GM19043 (cell line): Measurements from ENCODE around the gene CGREF1.

Experiments
- ATAC-seq: cut with Tn5 transposase; IDR thresholded peaks from one replicate; pipeline ENCODE4 v1.9.1; 2021; ENCODE audit warnings: low read depth; ENCODE audit not compliant: unreplicated experiment

CGREF1 gene

GRCh38 chr2:27118525-27119329 is at the start of gene CGREF1:
Gene CGREF1, minus strand, starts transcription at chr2:27119128. Its CDS starts 14,762 bp downstream, at chr2:27104366.
- ATAC-seq = no peak

- ATAC-seq = no peak
Measured at GRCh38 chr2:27164960-27165763, 46.2 kb upstream of the CGREF1 start.

GRCh38 chr2:27162151-27163121 is 43.5 kb upstream of the CGREF1 start:
- no peak for ATAC-seq

GRCh38 chr2:27160191-27160590 is 41.3 kb upstream of the CGREF1 start:
- ATAC-seq = no peak

- ATAC-seq = no peak
Measured at GRCh38 chr2:27159271-27159670, 40.3 kb upstream of the CGREF1 start.

GRCh38 chr2:27158468-27158867 is 39.5 kb upstream of the CGREF1 start:
- no peak for ATAC-seq

- no peak for ATAC-seq
Measured at GRCh38 chr2:27155069-27155520, 36.2 kb upstream of the CGREF1 start.

- ATAC-seq = no peak
Measured at GRCh38 chr2:27154488-27154887, 35.6 kb upstream of the CGREF1 start.

GRCh38 chr2:27152796-27153464 is 34.0 kb upstream of the CGREF1 start:
- no peak for ATAC-seq

- no peak for ATAC-seq
Measured at GRCh38 chr2:27152102-27152795, 33.3 kb upstream of the CGREF1 start.

GRCh38 chr2:27150639-27151230 is 31.8 kb upstream of the CGREF1 start:
- ATAC-seq = no peak

GRCh38 chr2:27149570-27150405 is 30.9 kb upstream of the CGREF1 start:
- no peak for ATAC-seq

GRCh38 chr2:27148801-27149439 is 30.0 kb upstream of the CGREF1 start, which contains the start of gene TCF23:
Gene TCF23, plus strand, starts transcription at chr2:27149004. Its CDS starts 130 bp downstream, at chr2:27149134.
- no peak for ATAC-seq

- no peak for ATAC-seq
Measured at GRCh38 chr2:27147935-27148334, 29.0 kb upstream of the CGREF1 start.

- no peak for ATAC-seq
Measured at GRCh38 chr2:27145682-27146081, 26.8 kb upstream of the CGREF1 start.

GRCh38 chr2:27143285-27143684 is 24.4 kb upstream of the CGREF1 start:
- no peak for ATAC-seq

- no peak for ATAC-seq
Measured at GRCh38 chr2:27139310-27139709, 20.4 kb upstream of the CGREF1 start, which contains the start of gene PRR30. Gene PRR30, minus strand, starts transcription at chr2:27139410. Its CDS starts 1,081 bp downstream, at chr2:27138329.
